Measurements from ENCODE around the gene RFX8. TPM values are rescaled to one million over a fixed set of nuclear protein-coding genes. Genes with fewer than 3 reads are reported as not detected.

Gene RFX8
- total and polyA plus RNA-seq, 9 of the 15 experiments (the other 6 are each of a cell fraction or from before 2014, with no cell fraction given), result not detected

- intact Hi-C loops (cut with micrococcal nuclease) (no loop called here), in situ Hi-C loops (cut with MboI) (no loop called here)
- no TSS peak for BruUV-seq (replicated peaks)
- Histone ChIP-seq H3K79me2 (ENCODE audit: control insufficient read depth, insufficient read depth, low read length) (no peaks in the 10 kb centered on the region), H4K20me1 (replicated peaks; ENCODE audit: control insufficient read depth, insufficient read depth, low read length) (no peaks in the 10 kb centered on the region), H3K27me3 (ENCODE audit: control insufficient read depth in 2 of 2, insufficient read depth in 2 of 2, low read length in 2 of 2) (peaks cover 26 to 61% of the 10 kb centered on the region in 2 experiments; a peak in 4 of 5 replicates), H3K27ac (ENCODE audit: extremely low read depth, low read depth, low read length) (no peak overlapping the region), H3K9me1 (ENCODE audit: control insufficient read depth, insufficient read depth, low read length) (no peaks in the 10 kb centered on the region), H3K9me3 (replicated peaks; ENCODE audit: control insufficient read depth, insufficient read depth, low read depth, low read length) (no peaks in the 10 kb centered on the region), H3K9ac (ENCODE audit: insufficient read depth in 1 of 2, low read depth in 2 of 2, low read length in 2 of 2) (no peak overlapping the region), H2AFZ (ENCODE audit: low read depth, low read length) (no peak overlapping the region), H3K36me3 (ENCODE audit: control insufficient read depth, insufficient read depth, low read length) (no peaks in the 10 kb centered on the region), H3K4me1 (replicated peaks in 1 of 2; ENCODE audit: control insufficient read depth in 2 of 2, insufficient read depth in 2 of 2, low read length in 2 of 2) (peaks cover 0 to 9% of the 10 kb centered on the region in 2 experiments; a peak in 2 of 5 replicates), H3K4me3 (no peak overlapping the region), H3K4me2 (ENCODE audit: insufficient read depth, low read length) (no peak overlapping the region)
- ChIA-PET CTCF (ENCODE audit: low intra/inter-chr PET ratio) (no interaction called here), POLR2A (no interaction called here)
- no peak for TF ChIP-seq POLR3A (IDR thresholded peaks at IDR 0.05; ENCODE audit: borderline replicate concordance, extremely low read depth, insufficient read depth, insufficient read length)
- TF ChIP-seq BRD4 (IDR thresholded peaks at IDR 0.05), result no peak
- TF ChIP-seq, protein P1, sequence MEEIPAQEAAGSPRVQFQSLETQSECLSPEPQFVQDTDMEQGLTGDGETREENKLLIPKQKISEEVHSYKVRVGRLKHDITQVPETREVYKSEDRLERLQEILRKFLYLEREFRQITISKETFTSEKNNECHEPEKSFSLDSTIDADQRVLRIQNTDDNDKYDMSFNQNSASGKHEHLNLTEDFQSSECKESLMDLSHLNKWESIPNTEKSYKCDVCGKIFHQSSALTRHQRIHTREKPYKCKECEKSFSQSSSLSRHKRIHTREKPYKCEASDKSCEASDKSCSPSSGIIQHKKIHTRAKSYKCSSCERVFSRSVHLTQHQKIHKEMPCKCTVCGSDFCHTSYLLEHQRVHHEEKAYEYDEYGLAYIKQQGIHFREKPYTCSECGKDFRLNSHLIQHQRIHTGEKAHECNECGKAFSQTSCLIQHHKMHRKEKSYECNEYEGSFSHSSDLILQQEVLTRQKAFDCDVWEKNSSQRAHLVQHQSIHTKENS (CRISPR knock-in tag; IDR thresholded peaks at IDR 0.05), result no peak
- TF ChIP-seq HMG20B (CRISPR knock-in tag; IDR thresholded peaks at IDR 0.05), result no peak
- TF ChIP-seq, protein P2, sequence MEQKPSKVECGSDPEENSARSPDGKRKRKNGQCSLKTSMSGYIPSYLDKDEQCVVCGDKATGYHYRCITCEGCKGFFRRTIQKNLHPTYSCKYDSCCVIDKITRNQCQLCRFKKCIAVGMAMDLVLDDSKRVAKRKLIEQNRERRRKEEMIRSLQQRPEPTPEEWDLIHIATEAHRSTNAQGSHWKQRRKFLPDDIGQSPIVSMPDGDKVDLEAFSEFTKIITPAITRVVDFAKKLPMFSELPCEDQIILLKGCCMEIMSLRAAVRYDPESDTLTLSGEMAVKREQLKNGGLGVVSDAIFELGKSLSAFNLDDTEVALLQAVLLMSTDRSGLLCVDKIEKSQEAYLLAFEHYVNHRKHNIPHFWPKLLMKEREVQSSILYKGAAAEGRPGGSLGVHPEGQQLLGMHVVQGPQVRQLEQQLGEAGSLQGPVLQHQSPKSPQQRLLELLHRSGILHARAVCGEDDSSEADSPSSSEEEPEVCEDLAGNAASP (IDR thresholded peaks at IDR 0.05), result no peak
- TF ChIP-seq COPS2 (conservative IDR thresholded peaks at IDR 0.05), result no peak
- no peak for TF ChIP-seq PTBP1 (IDR thresholded peaks at IDR 0.05; ENCODE audit: low read depth, low read length)
- no peak for TF ChIP-seq FOXP4 (CRISPR knock-in tag; IDR thresholded peaks at IDR 0.05; ENCODE audit: borderline replicate concordance)
- no peak for TF ChIP-seq ELF4 (CRISPR knock-in tag; IDR thresholded peaks at IDR 0.05)
- no peak for TF ChIP-seq NR2C2 (CRISPR knock-in tag; IDR thresholded peaks at IDR 0.05)
- no peak for TF ChIP-seq NR2C2 (tag; IDR thresholded peaks at IDR 0.05)
- no peak for TF ChIP-seq KDM2B (CRISPR knock-in tag; IDR thresholded peaks at IDR 0.05)
- ATAC-seq (no peak), DNase-seq (ENCODE audit: extremely low read depth in 1 of 4, low spot score in 3 of 4) (no peak), FAIRE-seq (no peak)
- WGBS (ENCODE audit: insufficient coverage, low coverage, missing lambda C conversion rate), result 0% methylated on average over 2 of the region's 2 CpGs
Measured at GRCh38 chr2:101478181-101479001, 3.5 kb upstream of the RFX8 start.

All from K562 (cell line).